SIG-M5 treated with dmso at 0.1 percent for 504 hours (cell line): ENCODE results near the gene RACGAP1.

Experiments used
- DNase-seq: peaks from one replicate; lab custom pipeline; 2025; ENCODE audit not compliant: unreplicated experiment; lab: John Stamatoyannopoulos, UW

The RACGAP1 gene

GRCh38 chr12:50056639-50056976 is 31.3 kb upstream of the RACGAP1 start:
- DNase-seq: no peak

GRCh38 chr12:50055831-50056638 is 30.7 kb upstream of the RACGAP1 start:
- peak; percentile 60 for DNase-seq

GRCh38 chr12:50053583-50053982 is 28.3 kb upstream of the RACGAP1 start:
- peak; percentile 66 for DNase-seq

GRCh38 chr12:50052964-50053363 is 27.7 kb upstream of the RACGAP1 start:
- no peak for DNase-seq

DNA sequence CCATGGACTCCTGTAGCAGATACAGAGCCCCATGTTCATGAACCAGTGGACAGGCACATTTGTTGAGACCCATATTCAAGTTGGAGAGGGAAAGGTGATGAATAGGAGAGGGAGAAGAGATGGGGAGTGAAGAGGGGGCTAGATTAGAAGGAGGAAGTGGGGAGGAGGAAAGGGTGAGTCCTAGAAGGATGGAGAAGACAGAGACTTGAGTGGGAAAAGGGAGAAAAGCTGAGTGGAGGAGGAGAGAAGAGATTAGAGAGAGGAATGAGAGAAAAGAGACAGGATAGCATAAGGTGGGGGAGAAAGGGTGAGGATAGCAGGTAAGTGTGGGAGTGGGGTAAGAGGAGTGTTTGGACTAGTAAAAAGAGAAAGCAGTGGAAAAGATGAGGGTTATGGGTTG is 27.2 kb upstream of the RACGAP1 start:
- DNase-seq: no peak

GRCh38 chr12:50051101-50051806 is 26.0 kb upstream of the RACGAP1 start:
- DNase-seq: no peak

DNA sequence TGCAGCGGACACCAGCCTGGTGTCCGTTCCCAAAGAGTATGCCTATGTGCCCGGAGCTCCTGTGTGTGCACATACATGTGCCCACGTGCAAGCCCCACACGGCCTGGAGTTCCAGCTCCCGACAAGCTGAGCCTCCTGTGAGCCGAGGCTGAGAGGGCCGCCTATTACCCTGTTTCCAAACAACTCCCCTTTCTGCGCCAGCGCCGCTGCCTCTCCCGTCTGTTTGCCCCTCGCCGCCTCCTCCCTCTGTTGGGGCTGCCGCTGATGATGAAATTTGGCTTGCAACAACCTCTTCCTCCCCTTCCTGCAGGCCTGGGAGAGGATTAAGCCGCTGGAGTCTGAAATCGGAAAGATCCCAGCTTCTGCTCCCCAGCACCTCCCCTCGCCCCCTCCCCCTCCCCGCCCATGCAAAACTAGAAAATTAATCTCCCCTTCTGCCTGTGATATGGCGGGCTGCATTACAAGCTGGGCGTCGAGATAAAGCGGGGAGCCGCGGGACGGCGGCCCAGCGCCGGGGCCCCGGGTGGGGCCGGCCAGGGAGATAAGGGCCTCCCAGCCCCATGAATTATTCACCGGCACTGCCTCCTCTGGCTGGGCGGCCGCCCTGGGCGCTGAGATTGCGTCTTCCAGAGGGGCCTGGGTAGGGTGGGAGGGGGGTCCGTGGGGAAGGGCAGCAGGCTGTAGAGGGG is 25.3 kb upstream of the RACGAP1 start:
- DNase-seq: peak; percentile 94

GRCh38 chr12:50050119-50050385 is 24.8 kb upstream of the RACGAP1 start:
- no peak for DNase-seq

DNA sequence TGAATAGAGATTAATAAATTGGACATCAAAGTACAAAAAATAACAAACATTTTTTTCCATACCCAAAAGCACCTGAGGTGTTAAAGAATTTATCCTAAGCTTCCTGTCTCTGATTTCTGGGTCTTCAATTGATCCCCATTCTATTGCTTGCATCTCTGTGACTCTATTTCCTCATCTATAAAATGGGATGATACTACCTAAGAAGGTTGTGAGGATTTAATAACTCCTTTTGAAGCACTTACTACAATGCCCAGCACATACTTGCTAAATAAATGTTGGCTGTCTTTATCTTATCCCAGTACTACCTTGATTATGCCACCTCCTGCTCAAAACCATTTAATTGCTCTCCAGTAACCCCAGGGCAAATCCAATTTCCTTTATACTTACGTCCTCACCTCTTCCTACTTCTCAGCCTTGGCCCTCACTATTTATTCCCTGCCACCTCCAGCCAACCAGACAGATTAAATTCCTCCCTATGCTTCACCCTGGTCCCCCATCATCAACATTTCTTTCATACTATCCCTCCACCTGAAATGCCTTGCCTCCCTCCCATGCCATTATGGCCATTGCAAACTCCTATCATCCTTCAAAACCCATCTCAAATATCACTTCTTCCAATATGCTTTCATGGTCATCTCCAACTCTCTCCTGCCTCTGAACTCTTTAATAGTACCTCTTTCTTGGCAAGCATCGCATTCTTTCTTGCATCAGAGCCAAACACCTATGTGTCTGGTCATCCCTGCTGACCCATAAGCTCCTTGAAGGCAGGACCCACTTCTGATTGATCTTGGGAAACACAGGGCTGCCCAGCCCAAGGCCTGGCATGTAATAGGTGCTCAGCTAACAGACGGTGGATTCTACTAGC is 24.2 kb upstream of the RACGAP1 start:
- DNase-seq: no peak

GRCh38 chr12:50047693-50048250 is 22.5 kb upstream of the RACGAP1 start:
- DNase-seq: no peak

GRCh38 chr12:50043854-50044253 is 18.6 kb upstream of the RACGAP1 start:
- no peak for DNase-seq

GRCh38 chr12:50043308-50043707 is 18.0 kb upstream of the RACGAP1 start:
- no peak for DNase-seq

DNA sequence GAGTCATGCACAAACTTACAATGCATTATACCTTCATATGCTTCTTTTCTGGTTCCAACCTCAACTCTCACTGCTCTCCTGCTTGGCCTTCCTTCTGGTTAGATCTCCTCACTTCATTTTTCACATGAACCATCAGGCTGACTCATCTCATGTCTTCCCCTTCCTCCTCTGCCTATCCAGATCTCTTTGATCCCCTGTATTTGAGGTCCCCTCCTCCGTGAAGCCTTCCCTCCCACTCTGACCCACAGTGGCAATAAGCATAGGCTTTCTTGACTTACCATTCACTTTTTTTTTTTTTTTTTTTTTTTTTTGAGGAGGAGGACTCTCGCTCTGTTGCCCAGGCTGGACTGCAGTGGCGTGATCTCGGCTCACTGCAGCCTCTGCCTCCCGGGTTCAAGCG is 17.4 kb upstream of the RACGAP1 start:
- DNase-seq: no peak

GRCh38 chr12:50041962-50042361 is 16.7 kb upstream of the RACGAP1 start:
- no peak for DNase-seq

DNA sequence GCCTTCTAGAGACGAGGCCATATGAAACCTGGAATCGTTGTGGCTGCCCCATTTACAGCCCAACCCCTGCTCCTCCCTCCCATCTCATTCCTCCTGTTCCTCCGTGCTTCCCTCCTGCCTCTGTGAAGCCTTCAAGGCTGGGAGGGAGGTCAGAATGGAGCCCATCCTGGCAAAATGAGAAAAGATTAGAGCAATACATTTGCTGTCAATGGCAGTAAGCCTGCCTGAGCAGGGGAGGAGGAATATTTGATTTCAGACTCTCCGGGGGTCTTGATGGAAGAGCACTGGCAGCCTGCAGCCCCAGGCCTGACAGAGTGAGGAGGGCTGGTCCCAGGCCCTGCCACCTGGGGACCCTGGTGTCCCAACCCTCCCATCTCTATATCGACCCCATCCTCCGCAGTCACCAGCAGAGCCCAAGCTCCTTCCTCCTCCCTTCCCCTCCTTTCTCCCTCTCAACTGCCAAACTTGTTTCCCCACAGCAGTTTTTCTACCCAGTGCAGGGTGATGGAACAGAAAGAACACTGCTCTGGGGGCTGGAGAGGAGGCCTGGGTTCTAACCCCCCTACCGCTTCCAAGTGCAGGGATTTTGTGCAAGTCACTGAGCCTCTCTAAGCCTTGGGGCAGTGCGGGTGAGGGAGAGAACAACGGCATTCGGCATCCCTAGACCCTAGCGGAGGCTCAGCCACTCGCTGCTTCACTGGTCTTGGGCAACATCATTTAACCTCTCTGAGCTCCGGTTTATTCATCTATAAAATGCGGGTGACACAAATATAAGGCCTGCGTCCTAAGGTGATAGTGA is 16.0 kb upstream of the RACGAP1 start:
- DNase-seq: no peak

DNA sequence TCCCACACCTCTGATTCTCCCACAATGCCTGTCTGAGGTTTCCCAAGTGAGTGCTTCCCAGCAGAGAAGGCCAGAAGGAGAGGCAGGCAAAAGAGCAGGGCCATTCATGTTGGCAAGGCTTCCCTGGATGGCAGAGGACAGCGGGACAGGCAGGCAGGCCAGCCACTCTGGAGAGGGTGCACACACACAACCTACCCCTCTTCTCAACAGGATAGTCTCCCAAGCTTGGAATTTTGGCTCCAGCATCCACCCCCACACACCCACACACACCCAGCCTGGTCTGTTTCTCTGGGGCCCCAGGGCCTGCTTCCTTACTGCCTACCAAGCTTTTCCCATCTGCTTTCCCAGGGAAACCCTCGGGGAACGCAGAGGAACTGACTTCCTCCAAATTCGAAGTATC is 15.4 kb upstream of the RACGAP1 start:
- DNase-seq: no peak

GRCh38 chr12:50039151-50039835 is 14.0 kb upstream of the RACGAP1 start:
- peak; percentile 79 for DNase-seq

- peak; percentile 66 for DNase-seq
Observed at GRCh38 chr12:50038336-50038735, 13.0 kb upstream of the RACGAP1 start.

DNA sequence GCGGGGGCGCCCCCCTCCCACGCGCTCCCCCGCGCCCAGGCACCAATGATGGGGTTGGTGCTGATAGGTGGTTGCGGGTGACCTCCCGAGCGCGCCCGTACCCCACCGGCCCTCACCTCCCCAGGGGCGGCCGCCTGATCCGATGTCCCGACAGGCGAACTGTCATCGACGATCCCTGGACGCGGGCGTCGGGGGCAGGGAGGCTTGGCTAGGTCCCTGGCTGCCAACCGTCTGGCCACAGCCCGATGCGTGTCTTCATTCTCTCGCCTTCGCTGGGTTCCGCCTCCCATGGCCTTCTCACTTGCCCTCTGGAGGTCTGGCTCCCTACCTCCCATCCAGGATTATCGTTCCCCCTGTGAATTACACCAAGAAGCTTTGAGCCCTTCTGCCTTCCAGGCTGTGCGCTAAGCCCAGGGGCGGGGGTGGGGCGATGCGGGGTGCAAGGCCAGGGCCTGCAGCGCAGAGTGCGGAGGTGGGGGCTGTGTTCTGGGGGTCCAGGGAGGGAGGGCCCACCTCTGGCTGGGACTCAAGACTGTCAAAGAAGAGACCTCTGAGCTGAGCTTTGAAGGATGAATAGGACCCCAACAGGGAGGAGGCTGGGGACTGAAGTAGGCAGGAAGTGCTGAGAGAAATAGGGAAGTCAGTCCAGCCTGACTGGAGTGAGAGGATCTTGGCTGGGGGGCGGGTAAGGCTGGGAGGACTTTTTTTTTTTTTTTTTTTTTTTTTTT is 7.7 kb upstream of the RACGAP1 start:
- DNase-seq: peak; percentile 89
